ENCODE measurements around the gene PPM1B. TPM values are rescaled to one million over a fixed set of nuclear protein-coding genes. Genes with fewer than 3 reads are reported as not detected.

Gene PPM1B
- total and polyA plus RNA-seq, 9 of the 15 experiments (the other 6 are each of a cell fraction or from before 2014, with no cell fraction given), result 8.9 to 44.0 (median 28.6) TPM

DNA sequence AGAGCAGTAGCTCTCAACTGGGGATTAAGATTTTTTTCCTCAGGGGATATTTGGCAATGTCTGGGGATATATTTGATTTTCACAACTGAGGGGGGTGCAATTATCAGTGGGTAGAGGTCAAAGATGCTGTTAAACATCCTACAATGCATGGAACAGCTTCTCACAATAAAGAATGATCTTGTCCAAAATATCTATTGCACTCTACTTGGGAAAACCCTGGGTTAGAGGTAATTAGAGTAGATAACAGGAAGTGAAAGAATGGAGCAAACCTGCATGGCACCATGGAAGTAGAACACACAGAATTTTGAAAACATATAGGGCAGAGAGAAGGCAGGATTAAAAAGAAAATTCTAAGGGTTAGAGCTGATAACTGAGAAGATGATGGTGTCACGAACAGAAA is 26.4 kb upstream of the PPM1B start:
- H3K4me3 ChIP-seq, result no peak overlapping the region
- ATAC-seq, result no peak
- H4K20me1 ChIP-seq (replicated peaks; ENCODE audit: control insufficient read depth, insufficient read depth, low read length), result no peaks in the 10 kb centered on the region
- no peak for FAIRE-seq
- H3K9ac ChIP-seq (ENCODE audit: insufficient read depth in 1 of 2, low read depth in 2 of 2, low read length in 2 of 2), result no peak overlapping the region
- no peaks in the 10 kb centered on the region for H3K79me2 ChIP-seq (ENCODE audit: control insufficient read depth, insufficient read depth, low read length)
- H3K4me1 ChIP-seq (replicated peaks in 1 of 2; ENCODE audit: control insufficient read depth in 2 of 2, insufficient read depth in 2 of 2, low read length in 2 of 2), result no peaks in the 10 kb centered on the region
- no TSS peak for BruUV-seq (replicated peaks)
- no peak for DNase-seq (ENCODE audit: extremely low read depth in 1 of 4, low spot score in 3 of 4)
- no peak overlapping the region for H3K27ac ChIP-seq (ENCODE audit: extremely low read depth, low read depth, low read length)
- TF ChIP-seq CHD2 (IDR thresholded peaks at IDR 0.05; ENCODE audit: low read depth, low read length), result no peak
- no peak for TF ChIP-seq CEBPB (tag; IDR thresholded peaks at IDR 0.05)
- TF ChIP-seq, protein P1, sequence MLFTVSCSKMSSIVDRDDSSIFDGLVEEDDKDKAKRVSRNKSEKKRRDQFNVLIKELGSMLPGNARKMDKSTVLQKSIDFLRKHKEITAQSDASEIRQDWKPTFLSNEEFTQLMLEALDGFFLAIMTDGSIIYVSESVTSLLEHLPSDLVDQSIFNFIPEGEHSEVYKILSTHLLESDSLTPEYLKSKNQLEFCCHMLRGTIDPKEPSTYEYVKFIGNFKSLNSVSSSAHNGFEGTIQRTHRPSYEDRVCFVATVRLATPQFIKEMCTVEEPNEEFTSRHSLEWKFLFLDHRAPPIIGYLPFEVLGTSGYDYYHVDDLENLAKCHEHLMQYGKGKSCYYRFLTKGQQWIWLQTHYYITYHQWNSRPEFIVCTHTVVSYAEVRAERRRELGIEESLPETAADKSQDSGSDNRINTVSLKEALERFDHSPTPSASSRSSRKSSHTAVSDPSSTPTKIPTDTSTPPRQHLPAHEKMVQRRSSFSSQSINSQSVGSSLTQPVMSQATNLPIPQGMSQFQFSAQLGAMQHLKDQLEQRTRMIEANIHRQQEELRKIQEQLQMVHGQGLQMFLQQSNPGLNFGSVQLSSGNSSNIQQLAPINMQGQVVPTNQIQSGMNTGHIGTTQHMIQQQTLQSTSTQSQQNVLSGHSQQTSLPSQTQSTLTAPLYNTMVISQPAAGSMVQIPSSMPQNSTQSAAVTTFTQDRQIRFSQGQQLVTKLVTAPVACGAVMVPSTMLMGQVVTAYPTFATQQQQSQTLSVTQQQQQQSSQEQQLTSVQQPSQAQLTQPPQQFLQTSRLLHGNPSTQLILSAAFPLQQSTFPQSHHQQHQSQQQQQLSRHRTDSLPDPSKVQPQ (CRISPR knock-in tag; IDR thresholded peaks at IDR 0.05; ENCODE audit: borderline replicate concordance), result no peak
- TF ChIP-seq, protein P2, sequence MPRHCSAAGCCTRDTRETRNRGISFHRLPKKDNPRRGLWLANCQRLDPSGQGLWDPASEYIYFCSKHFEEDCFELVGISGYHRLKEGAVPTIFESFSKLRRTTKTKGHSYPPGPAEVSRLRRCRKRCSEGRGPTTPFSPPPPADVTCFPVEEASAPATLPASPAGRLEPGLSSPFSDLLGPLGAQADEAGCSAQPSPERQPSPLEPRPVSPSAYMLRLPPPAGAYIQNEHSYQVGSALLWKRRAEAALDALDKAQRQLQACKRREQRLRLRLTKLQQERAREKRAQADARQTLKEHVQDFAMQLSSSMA (CRISPR knock-in tag; IDR thresholded peaks at IDR 0.05), result no peak
- TF ChIP-seq CBFA2T2 (conservative IDR thresholded peaks at IDR 0.05), result no peak
- no peak for TF ChIP-seq ZNF431 (CRISPR knock-in tag; IDR thresholded peaks at IDR 0.05)
- TF ChIP-seq, protein P3, sequence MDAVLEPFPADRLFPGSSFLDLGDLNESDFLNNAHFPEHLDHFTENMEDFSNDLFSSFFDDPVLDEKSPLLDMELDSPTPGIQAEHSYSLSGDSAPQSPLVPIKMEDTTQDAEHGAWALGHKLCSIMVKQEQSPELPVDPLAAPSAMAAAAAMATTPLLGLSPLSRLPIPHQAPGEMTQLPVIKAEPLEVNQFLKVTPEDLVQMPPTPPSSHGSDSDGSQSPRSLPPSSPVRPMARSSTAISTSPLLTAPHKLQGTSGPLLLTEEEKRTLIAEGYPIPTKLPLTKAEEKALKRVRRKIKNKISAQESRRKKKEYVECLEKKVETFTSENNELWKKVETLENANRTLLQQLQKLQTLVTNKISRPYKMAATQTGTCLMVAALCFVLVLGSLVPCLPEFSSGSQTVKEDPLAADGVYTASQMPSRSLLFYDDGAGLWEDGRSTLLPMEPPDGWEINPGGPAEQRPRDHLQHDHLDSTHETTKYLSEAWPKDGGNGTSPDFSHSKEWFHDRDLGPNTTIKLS (IDR thresholded peaks at IDR 0.05; ENCODE audit: borderline replicate concordance, low read depth), result no peak
- TF ChIP-seq, protein P4, sequence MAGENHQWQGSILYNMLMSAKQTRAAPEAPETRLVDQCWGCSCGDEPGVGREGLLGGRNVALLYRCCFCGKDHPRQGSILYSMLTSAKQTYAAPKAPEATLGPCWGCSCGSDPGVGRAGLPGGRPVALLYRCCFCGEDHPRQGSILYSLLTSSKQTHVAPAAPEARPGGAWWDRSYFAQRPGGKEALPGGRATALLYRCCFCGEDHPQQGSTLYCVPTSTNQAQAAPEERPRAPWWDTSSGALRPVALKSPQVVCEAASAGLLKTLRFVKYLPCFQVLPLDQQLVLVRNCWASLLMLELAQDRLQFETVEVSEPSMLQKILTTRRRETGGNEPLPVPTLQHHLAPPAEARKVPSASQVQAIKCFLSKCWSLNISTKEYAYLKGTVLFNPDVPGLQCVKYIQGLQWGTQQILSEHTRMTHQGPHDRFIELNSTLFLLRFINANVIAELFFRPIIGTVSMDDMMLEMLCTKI (IDR thresholded peaks at IDR 0.05; ENCODE audit: partially characterized antibody), result no peak
- peaks cover 0 to 2% of the 10 kb centered on the region in 2 experiments; a peak in 1 of 5 replicates for H3K27me3 ChIP-seq (ENCODE audit: control insufficient read depth in 2 of 2, insufficient read depth in 2 of 2, low read length in 2 of 2)
- no peak overlapping the region for H2AFZ ChIP-seq (ENCODE audit: low read depth, low read length)
- ChIA-PET POLR2A (no interaction called here), CTCF (ENCODE audit: low intra/inter-chr PET ratio) (no interaction called here)
- in situ Hi-C loops (cut with MboI) (no loop called here), intact Hi-C loops (cut with micrococcal nuclease) (no loop called here)
- H3K9me1 ChIP-seq (ENCODE audit: control insufficient read depth, insufficient read depth, low read length), result no peaks in the 10 kb centered on the region
- H3K4me2 ChIP-seq (ENCODE audit: insufficient read depth, low read length), result no peak overlapping the region
- no peaks in the 10 kb centered on the region for H3K9me3 ChIP-seq (replicated peaks; ENCODE audit: control insufficient read depth, insufficient read depth, low read depth, low read length)
- WGBS (ENCODE audit: insufficient coverage, low coverage, missing lambda C conversion rate), result 0% methylated on average over 1 of the region's 1 CpG
- H3K36me3 ChIP-seq (ENCODE audit: control insufficient read depth, insufficient read depth, low read length), result no peaks in the 10 kb centered on the region

Data from K562 (cell line).